ENCODE data around the gene ATG9A. TPM values are rescaled to one million over a fixed set of nuclear protein-coding genes. Genes with fewer than 3 reads are reported as not detected.

The ATG9A gene
- total and polyA plus RNA-seq, 9 of the 15 experiments (the other 6 are each of a cell fraction or from before 2014, with no cell fraction given), result 0.25 to 65.6 (median 23.4) TPM

DNA sequence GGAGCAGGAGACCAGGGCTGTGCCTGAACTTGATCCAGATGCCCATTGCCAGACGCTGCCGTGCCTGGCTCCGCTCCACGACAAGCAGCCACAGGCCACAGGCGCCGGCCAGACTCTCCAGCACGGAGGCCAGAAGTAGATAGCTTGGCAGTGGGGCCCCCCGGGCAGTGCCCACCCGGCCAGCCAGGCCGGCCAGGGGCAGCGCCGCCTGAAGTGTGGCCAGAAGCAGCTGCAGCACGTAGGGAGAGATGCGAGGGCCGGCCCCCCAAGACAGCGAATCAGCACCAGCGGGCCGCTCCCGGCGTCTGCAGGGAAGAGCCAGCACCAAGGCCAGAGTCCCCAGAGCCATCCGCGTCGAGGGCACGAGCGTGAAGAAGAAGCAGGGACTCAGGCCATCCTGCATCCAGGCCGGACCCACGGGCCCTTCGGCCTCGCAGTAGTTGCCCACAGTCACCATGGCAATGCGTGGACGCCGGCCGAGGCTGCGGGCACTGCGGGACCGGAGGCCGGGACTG lies 11.2 kb downstream of the ATG9A start (continued):
- TF ChIP-seq NKRF (IDR thresholded peaks at IDR 0.05; ENCODE audit: borderline replicate concordance) (0 out of 2 replicates have a peak, but pooled peaks have one; percentile 36), HNRNPL (IDR thresholded peaks at IDR 0.05; ENCODE audit: low read depth, low read length) (peak; percentile 43; the same call in 1 of the 2 replicates), CTBP1 (IDR thresholded peaks at IDR 0.05; ENCODE audit: borderline replicate concordance) (no peak), C11orf30 (IDR thresholded peaks at IDR 0.05; ENCODE audit: low read depth) (no peak), RBM15 (IDR thresholded peaks at IDR 0.05; ENCODE audit: insufficient read depth, low read length) (no peak), NFYB (IDR thresholded peaks at IDR 0.05; ENCODE audit: extremely low read depth, insufficient read length) (no peak), RFX1 (IDR thresholded peaks at IDR 0.05) (peak; percentile 68), ZNF57 (CRISPR knock-in tag; IDR thresholded peaks at IDR 0.05) (no peak), SP1 (CRISPR knock-in tag; IDR thresholded peaks at IDR 0.05) (peak; percentile 5; the same call in 1 of the 2 replicates), PRPF4 (IDR thresholded peaks at IDR 0.05; ENCODE audit: insufficient read depth, low read depth, low read length, poor library complexity, severe bottlenecking) (no peak), ZNF584 (CRISPR knock-in tag; IDR thresholded peaks at IDR 0.05; ENCODE audit: low read depth) (no peak), EHMT2 (IDR thresholded peaks at IDR 0.05) (0 out of 2 replicates have a peak, but pooled peaks have one; percentile 6), FUS (optimal IDR thresholded peaks at IDR 0.05; ENCODE audit: low read depth, low read length) (peak; percentile 3), ILK (tag; IDR thresholded peaks at IDR 0.05; ENCODE audit: borderline replicate concordance, low read depth) (no peak), ZNF277 (CRISPR knock-in tag; IDR thresholded peaks at IDR 0.05; ENCODE audit: borderline replicate concordance) (no peak), TFAP4 (CRISPR knock-in tag; IDR thresholded peaks at IDR 0.05; ENCODE audit: borderline replicate concordance) (peak; percentile 72; the same call in 1 of the 2 replicates), TGIF2 (CRISPR knock-in tag; IDR thresholded peaks at IDR 0.05) (0 out of 2 replicates have a peak, but pooled peaks have one; percentile 79), TRIM24 (IDR thresholded peaks at IDR 0.05) (no peak), PCBP1 (IDR thresholded peaks at IDR 0.05; ENCODE audit: low read depth, low read length, poor library complexity, severe bottlenecking) (no peak), COPS2 (conservative IDR thresholded peaks at IDR 0.05) (no peak), UBTF (IDR thresholded peaks at IDR 0.05; ENCODE audit: borderline replicate concordance in 1 of 2, low read depth in 2 of 2, low read length in 2 of 2) (0 out of 4 replicates have a peak, but pooled peaks have one; percentile 17 to 43), ZNF668 (CRISPR knock-in tag; IDR thresholded peaks at IDR 0.05) (no peak)
